Measurements from ENCODE around the gene BRD3. TPM values are rescaled to one million over a fixed set of nuclear protein-coding genes. Genes with fewer than 3 reads are reported as not detected.

Gene BRD3
- polyA plus RNA-seq, 1 donor (not counting 4 experiments of a cell fraction or from before 2014, with no cell fraction given): 3.3 TPM

DNA sequence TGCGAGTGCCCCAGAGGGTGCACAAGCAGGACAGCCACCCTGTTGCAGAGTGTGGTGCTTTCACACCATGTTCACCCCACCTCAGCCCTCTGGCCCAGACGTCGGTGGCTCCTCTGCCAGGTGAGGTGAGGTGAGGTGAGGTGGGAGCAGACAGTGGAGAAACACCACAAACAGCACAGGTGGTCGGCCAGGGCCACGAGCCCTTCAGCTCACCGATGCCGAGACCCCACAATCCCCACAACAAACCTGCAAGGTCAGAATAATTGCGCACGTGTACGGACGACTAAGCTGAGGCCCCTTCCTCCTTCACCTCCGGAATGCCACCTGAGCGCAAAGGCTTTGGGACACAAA lies 10.5 kb downstream of the BRD3 start:
- Histone ChIP-seq H3K9ac (ENCODE audit: control insufficient read depth, extremely low read depth, insufficient read depth, low read length) (no peak overlapping the region), H3K27me3 (ENCODE audit: control insufficient read depth, extremely low read depth, insufficient read depth, low read length) (no peaks in the 10 kb centered on the region), H3K4me2 (ENCODE audit: control insufficient read depth, extremely low read depth, insufficient read depth, low read depth, low read length) (no peak overlapping the region), H3K36me3 (ENCODE audit: control insufficient read depth in 2 of 2, extremely low read depth in 1 of 2, insufficient read depth in 2 of 2, low read length in 2 of 2) (peaks cover 4% of the 10 kb centered on the region in 2 experiments), H3K9me1 (ENCODE audit: control insufficient read depth, extremely low read depth, insufficient read depth, low read length) (peaks cover 6% of the 10 kb centered on the region), H4K20me1 (ENCODE audit: control insufficient read depth, extremely low read depth, insufficient read depth, low read length) (peaks cover 26% of the 10 kb centered on the region), H3K27ac (ENCODE audit: control insufficient read depth, insufficient read depth, low read length) (no peak overlapping the region), H3K4me3 (ENCODE audit: control insufficient read depth in 2 of 3, extremely low read depth in 1 of 3, insufficient read depth in 2 of 3, low read depth in 1 of 3, low read length in 3 of 3) (no peak overlapping the region), H2AFZ (ENCODE audit: control insufficient read depth, low read length) (no peak overlapping the region), H3K4me1 (ENCODE audit: control insufficient read depth, extremely low read depth, insufficient read depth, low read length) (peaks cover 47% of the 10 kb centered on the region), H3K9me3 (ENCODE audit: control insufficient read depth, low read depth, low read length) (no peaks in the 10 kb centered on the region), H3K79me2 (ENCODE audit: control insufficient read depth, insufficient read depth, low read length) (peaks cover 42% of the 10 kb centered on the region)
- dilution Hi-C loops (cut with MboI; ENCODE audit: extremely low pct_ligation_motif_present, low sequenced_read_pairs): no loop called here
- no peak for TF ChIP-seq EZH2 (IDR thresholded peaks at IDR 0.05; ENCODE audit: low read length)
- FAIRE-seq (no peak), DNase-seq (ENCODE audit: low read depth, low spot score) (no peak)

- DNase-seq (ENCODE audit: low read depth, low spot score) (no peak), FAIRE-seq (no peak)
- Histone ChIP-seq H3K9me3 (ENCODE audit: control insufficient read depth, low read depth, low read length) (no peaks in the 10 kb centered on the region), H3K4me2 (ENCODE audit: control insufficient read depth, extremely low read depth, insufficient read depth, low read depth, low read length) (peak overlapping the region; percentile 42), H3K4me1 (ENCODE audit: control insufficient read depth, extremely low read depth, insufficient read depth, low read length) (peaks cover 47% of the 10 kb centered on the region), H2AFZ (ENCODE audit: control insufficient read depth, low read length) (no peak overlapping the region), H3K27ac (ENCODE audit: control insufficient read depth, insufficient read depth, low read length) (peak overlapping the region; percentile 37), H3K36me3 (ENCODE audit: control insufficient read depth in 2 of 2, extremely low read depth in 1 of 2, insufficient read depth in 2 of 2, low read length in 2 of 2) (peaks cover 4% of the 10 kb centered on the region in 2 experiments), H3K9ac (ENCODE audit: control insufficient read depth, extremely low read depth, insufficient read depth, low read length) (peak overlapping the region; percentile 28), H4K20me1 (ENCODE audit: control insufficient read depth, extremely low read depth, insufficient read depth, low read length) (peaks cover 21% of the 10 kb centered on the region), H3K27me3 (ENCODE audit: control insufficient read depth, extremely low read depth, insufficient read depth, low read length) (no peaks in the 10 kb centered on the region), H3K79me2 (ENCODE audit: control insufficient read depth, insufficient read depth, low read length) (peaks cover 38% of the 10 kb centered on the region), H3K4me3 (ENCODE audit: control insufficient read depth in 2 of 3, extremely low read depth in 1 of 3, insufficient read depth in 2 of 3, low read depth in 1 of 3, low read length in 3 of 3) (no peak overlapping the region), H3K9me1 (ENCODE audit: control insufficient read depth, extremely low read depth, insufficient read depth, low read length) (peaks cover 6% of the 10 kb centered on the region)
- TF ChIP-seq, protein P1, sequence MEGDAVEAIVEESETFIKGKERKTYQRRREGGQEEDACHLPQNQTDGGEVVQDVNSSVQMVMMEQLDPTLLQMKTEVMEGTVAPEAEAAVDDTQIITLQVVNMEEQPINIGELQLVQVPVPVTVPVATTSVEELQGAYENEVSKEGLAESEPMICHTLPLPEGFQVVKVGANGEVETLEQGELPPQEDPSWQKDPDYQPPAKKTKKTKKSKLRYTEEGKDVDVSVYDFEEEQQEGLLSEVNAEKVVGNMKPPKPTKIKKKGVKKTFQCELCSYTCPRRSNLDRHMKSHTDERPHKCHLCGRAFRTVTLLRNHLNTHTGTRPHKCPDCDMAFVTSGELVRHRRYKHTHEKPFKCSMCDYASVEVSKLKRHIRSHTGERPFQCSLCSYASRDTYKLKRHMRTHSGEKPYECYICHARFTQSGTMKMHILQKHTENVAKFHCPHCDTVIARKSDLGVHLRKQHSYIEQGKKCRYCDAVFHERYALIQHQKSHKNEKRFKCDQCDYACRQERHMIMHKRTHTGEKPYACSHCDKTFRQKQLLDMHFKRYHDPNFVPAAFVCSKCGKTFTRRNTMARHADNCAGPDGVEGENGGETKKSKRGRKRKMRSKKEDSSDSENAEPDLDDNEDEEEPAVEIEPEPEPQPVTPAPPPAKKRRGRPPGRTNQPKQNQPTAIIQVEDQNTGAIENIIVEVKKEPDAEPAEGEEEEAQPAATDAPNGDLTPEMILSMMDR (optimal IDR thresholded peaks at IDR 0.05 in 1 of 3, IDR thresholded peaks at IDR 0.05 in 1 of 3, conservative IDR thresholded peaks at IDR 0.05 in 1 of 3; ENCODE audit: extremely low read depth in 1 of 3, insufficient read depth in 2 of 3, low read length in 3 of 3): no peak
- no peak for TF ChIP-seq EZH2 (IDR thresholded peaks at IDR 0.05; ENCODE audit: low read length)
- dilution Hi-C loops (cut with MboI; ENCODE audit: extremely low pct_ligation_motif_present, low sequenced_read_pairs): no loop called here
Observed at GRCh38 chr9:134056483-134057306, 11.1 kb downstream of the BRD3 start.
